ENCODE results near the gene SMTN. TPM values are rescaled to one million over a fixed set of nuclear protein-coding genes. Genes with fewer than 3 reads are reported as not detected.

SMTN gene
- total and polyA plus RNA-seq, 9 of the 15 experiments (the other 6 are each of a cell fraction or from before 2014, with no cell fraction given), result 2.5 to 41.1 (median 16.1) TPM

DNA sequence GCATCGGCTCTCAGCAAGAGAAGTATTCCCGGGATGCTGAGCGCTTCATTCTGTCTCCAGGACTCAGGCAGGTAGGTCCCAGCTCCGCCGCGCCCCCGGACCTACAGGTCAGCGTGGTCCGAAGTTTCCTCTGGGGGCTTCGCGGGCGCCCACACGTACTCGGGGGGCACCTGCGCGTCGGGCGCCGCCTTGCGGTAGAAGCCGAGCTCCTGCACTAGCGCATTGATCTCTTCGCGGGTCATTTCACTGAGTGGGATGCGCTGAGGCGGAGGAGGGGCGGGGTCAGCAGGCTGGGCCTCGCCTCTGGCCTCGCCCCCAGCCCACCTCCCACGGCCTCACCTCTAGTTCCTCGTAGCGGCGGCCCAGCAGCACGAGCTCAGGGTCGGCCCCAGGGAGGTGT is 23.8 kb downstream of the SMTN start (continued):
- TF ChIP-seq, protein P1, sequence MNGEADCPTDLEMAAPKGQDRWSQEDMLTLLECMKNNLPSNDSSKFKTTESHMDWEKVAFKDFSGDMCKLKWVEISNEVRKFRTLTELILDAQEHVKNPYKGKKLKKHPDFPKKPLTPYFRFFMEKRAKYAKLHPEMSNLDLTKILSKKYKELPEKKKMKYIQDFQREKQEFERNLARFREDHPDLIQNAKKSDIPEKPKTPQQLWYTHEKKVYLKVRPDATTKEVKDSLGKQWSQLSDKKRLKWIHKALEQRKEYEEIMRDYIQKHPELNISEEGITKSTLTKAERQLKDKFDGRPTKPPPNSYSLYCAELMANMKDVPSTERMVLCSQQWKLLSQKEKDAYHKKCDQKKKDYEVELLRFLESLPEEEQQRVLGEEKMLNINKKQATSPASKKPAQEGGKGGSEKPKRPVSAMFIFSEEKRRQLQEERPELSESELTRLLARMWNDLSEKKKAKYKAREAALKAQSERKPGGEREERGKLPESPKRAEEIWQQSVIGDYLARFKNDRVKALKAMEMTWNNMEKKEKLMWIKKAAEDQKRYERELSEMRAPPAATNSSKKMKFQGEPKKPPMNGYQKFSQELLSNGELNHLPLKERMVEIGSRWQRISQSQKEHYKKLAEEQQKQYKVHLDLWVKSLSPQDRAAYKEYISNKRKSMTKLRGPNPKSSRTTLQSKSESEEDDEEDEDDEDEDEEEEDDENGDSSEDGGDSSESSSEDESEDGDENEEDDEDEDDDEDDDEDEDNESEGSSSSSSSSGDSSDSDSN (IDR thresholded peaks at IDR 0.05; ENCODE audit: borderline replicate concordance in 1 of 2, low read depth in 2 of 2, low read length in 2 of 2), result no peak
- no peak for TF ChIP-seq ILF3 (IDR thresholded peaks at IDR 0.05; ENCODE audit: borderline replicate concordance)
- no peak for TF ChIP-seq BMI1 (IDR thresholded peaks at IDR 0.05; ENCODE audit: low read length)
- no peak for TF ChIP-seq ZNF121 (CRISPR knock-in tag; conservative IDR thresholded peaks at IDR 0.05)
- TF ChIP-seq, protein P2, sequence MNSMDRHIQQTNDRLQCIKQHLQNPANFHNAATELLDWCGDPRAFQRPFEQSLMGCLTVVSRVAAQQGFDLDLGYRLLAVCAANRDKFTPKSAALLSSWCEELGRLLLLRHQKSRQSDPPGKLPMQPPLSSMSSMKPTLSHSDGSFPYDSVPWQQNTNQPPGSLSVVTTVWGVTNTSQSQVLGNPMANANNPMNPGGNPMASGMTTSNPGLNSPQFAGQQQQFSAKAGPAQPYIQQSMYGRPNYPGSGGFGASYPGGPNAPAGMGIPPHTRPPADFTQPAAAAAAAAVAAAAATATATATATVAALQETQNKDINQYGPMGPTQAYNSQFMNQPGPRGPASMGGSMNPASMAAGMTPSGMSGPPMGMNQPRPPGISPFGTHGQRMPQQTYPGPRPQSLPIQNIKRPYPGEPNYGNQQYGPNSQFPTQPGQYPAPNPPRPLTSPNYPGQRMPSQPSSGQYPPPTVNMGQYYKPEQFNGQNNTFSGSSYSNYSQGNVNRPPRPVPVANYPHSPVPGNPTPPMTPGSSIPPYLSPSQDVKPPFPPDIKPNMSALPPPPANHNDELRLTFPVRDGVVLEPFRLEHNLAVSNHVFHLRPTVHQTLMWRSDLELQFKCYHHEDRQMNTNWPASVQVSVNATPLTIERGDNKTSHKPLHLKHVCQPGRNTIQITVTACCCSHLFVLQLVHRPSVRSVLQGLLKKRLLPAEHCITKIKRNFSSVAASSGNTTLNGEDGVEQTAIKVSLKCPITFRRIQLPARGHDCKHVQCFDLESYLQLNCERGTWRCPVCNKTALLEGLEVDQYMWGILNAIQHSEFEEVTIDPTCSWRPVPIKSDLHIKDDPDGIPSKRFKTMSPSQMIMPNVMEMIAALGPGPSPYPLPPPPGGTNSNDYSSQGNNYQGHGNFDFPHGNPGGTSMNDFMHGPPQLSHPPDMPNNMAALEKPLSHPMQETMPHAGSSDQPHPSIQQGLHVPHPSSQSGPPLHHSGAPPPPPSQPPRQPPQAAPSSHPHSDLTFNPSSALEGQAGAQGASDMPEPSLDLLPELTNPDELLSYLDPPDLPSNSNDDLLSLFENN (IDR thresholded peaks at IDR 0.05; ENCODE audit: low read depth in 2 of 2, low read length in 2 of 2), result no peak
- TF ChIP-seq, protein P3, sequence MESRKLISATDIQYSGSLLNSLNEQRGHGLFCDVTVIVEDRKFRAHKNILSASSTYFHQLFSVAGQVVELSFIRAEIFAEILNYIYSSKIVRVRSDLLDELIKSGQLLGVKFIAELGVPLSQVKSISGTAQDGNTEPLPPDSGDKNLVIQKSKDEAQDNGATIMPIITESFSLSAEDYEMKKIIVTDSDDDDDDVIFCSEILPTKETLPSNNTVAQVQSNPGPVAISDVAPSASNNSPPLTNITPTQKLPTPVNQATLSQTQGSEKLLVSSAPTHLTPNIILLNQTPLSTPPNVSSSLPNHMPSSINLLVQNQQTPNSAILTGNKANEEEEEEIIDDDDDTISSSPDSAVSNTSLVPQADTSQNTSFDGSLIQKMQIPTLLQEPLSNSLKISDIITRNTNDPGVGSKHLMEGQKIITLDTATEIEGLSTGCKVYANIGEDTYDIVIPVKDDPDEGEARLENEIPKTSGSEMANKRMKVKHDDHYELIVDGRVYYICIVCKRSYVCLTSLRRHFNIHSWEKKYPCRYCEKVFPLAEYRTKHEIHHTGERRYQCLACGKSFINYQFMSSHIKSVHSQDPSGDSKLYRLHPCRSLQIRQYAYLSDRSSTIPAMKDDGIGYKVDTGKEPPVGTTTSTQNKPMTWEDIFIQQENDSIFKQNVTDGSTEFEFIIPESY (CRISPR knock-in tag; IDR thresholded peaks at IDR 0.05), result peak; percentile 86
- TF ChIP-seq ZNF408 (CRISPR knock-in tag; IDR thresholded peaks at IDR 0.05; ENCODE audit: low read depth), result no peak
- peak; percentile 22 for TF ChIP-seq HMGN3 (IDR thresholded peaks at IDR 0.05; ENCODE audit: borderline replicate concordance, extremely low read depth, insufficient read length, low read depth, low read length)
- no peak for TF ChIP-seq CREM (IDR thresholded peaks at IDR 0.05; ENCODE audit: low read depth)
- TF ChIP-seq ZFP30 (CRISPR knock-in tag; IDR thresholded peaks at IDR 0.05; ENCODE audit: borderline replicate concordance), result no peak

Measured in K562 (cell line).